BLaER1 treated with 17β-estradiol and CSF1 and Interleukin-3, amounts not matched to agents 10 nM and 100 nM (cell line): ENCODE data around the gene UACA.
"Not testable (repeated sequence)": the region's sequence is repeated elsewhere in the genome, so short reads cannot be mapped to it uniquely, and the experiment has no call there.

Source experiments
- H3K27ac ChIP-seq, 11 experiments: shearing (Covaris generic); formaldehyde crosslinking; 2 replicates each; pipeline ENCODE4 v1.8.1; 2022
- H3K27me3 ChIP-seq, 11 experiments: shearing (Covaris generic); formaldehyde crosslinking; 2 replicates each; pipeline ENCODE4 v1.8.1; 2022
- H3K36me3 ChIP-seq, 11 experiments: shearing (Covaris generic); formaldehyde crosslinking; 2 replicates each; pipeline ENCODE4 v1.8.1; 2022
- H3K4me1 ChIP-seq, 10 experiments: shearing (Covaris generic); formaldehyde crosslinking; 2 replicates each; pipeline ENCODE4 v1.8.1; 2022
- H3K4me2 ChIP-seq, 11 experiments: shearing (Covaris generic); formaldehyde crosslinking; 2 replicates each; pipeline ENCODE4 v1.8.1; 2022
- H3K4me3 ChIP-seq, 10 experiments: shearing (Covaris generic); formaldehyde crosslinking; 2 replicates each; pipeline ENCODE4 v1.8.1; 2022
- H3K9ac ChIP-seq, 11 experiments: shearing (Covaris generic); formaldehyde crosslinking; 2 replicates each; pipeline ENCODE4 v1.8.1; 2022
- H3K9me3 ChIP-seq, 11 experiments: shearing (Covaris generic); formaldehyde crosslinking; replicated peaks in 1 of 11; 2 replicates each; pipeline ENCODE4 v1.8.1; 2022
- H4K20me1 ChIP-seq, 11 experiments: shearing (Covaris generic); formaldehyde crosslinking; 2 replicates each; pipeline ENCODE4 v1.8.1; 2022
- Cebpa-rat ChIP-seq, 11 experiments: shearing (Covaris generic); IDR thresholded peaks; 2 replicates each; pipeline ENCODE4 v1.8.1; 2022

Gene UACA

DNA sequence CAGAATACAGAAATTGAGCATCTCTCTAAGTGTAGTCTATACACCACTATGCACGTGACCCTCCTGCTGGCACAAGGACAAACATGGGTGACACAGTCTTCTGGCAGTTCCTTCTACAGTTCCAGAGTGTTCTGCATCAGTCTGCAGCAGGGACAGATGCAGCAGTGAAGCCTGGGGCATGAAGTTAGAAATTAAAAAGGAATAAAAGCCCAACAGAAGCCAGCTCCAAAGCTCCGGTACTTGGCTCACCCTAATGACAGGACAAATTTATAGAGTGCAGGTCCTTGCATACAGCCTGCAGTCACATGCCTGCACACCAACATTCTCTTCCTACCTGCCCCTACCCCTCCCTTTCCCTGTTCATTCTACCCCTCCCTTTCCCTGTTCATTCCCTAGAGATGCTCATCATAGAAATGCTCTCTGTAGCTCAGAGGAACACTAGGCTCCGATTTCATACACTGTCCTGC lies 15.0 kb downstream of the UACA start:
- no peak overlapping the region for H3K4me3 ChIP-seq
- no peak overlapping the region for H3K4me2 ChIP-seq
- peaks cover 7 to 23% (median 11%) of the 10 kb centered on the region in 10 experiments; a peak in 19 of 20 replicates for H3K4me1 ChIP-seq
- H3K36me3 ChIP-seq: no peaks in the 10 kb centered on the region
- no peak overlapping the region for H3K9ac ChIP-seq
- no peaks in the 10 kb centered on the region for H3K27me3 ChIP-seq
- no peaks in the 10 kb centered on the region for H4K20me1 ChIP-seq
- TF ChIP-seq Cebpa-rat (IDR thresholded peaks at IDR 0.05): no peak
- H3K9me3 ChIP-seq: no peaks in the 10 kb centered on the region
- H3K27ac ChIP-seq: no peak overlapping the region

- peaks cover 2 to 32% (median 13%) of the 10 kb centered on the region in 10 experiments for H3K4me1 ChIP-seq
- not testable (repeated sequence) for H3K36me3 ChIP-seq, H3K4me2 ChIP-seq, H3K9me3 ChIP-seq, H3K27me3 ChIP-seq, H3K9ac ChIP-seq, H3K27ac ChIP-seq, H4K20me1 ChIP-seq, H3K4me3 ChIP-seq
Measured at GRCh38 chr15:70746598-70746997, 16.8 kb downstream of the UACA start.

DNA sequence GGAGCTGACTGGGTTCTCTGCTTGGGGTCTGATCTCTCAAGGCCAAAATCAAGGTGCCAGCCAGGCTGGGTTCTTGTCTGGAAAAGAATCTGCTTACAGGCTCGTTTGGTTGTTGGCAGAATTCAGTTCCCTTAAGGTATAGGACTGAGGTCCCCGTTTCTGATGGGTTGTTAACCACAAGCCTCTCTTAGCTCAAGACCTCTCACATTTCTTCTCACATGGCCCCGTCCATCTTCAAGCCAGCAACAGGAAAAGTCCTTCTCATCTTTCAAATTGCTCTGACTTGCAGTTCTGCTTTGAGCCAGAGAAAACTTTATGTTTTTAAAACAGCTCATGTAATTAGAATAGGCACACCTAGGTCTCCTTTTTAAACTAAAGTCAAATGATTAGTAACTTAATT lies 20.4 kb downstream of the UACA start:
- Histone ChIP-seq H3K4me1 (peaks cover 0 to 39% (median 17%) of the 10 kb centered on the region in 10 experiments; a peak in 15 of 20 replicates), H3K9ac (peak overlapping the region in 1 of 11 experiments; percentile 36; a peak in 1 of 22 replicates), H3K27ac (peak overlapping the region in 4 of 11 experiments; percentile 18 to 60 (median 40); a peak in 7 of 22 replicates), H4K20me1 (no peaks in the 10 kb centered on the region), H3K36me3 (no peaks in the 10 kb centered on the region), H3K27me3 (no peaks in the 10 kb centered on the region), H3K4me2 (peak overlapping the region in 6 of 11 experiments; percentile 10 to 78 (median 56); a peak in 11 of 22 replicates), H3K9me3 (no peaks in the 10 kb centered on the region), H3K4me3 (no peak overlapping the region)
- TF ChIP-seq Cebpa-rat (IDR thresholded peaks at IDR 0.05): no peak

DNA sequence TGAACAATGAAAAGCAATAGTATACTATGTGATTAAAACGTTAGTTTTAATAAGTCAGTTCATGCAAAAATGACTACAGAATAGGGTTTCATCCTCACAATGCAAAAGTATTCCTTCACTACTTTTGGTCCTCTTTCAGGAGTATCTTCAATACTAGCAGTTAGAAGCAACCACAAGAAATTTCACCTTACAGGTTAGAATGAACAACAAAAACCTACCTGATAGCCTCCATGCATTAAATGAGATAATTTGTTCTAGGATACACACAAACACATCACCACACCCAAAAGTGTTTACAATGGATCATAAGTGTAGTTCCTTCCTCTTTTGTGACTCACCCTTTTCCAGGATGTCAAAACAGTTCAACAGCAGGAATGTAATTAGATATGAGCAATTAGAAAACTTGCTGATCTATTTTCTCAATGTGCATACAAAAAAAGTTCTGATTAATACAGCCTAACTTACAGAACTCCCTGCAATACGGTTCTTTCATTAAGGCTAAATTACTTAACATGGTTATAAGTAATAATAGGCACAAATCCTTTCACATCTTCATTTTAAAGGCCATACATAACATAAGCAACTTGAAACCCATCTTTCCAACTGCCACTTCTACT lies 21.6 kb downstream of the UACA start:
- Histone ChIP-seq H3K4me3 (no peak overlapping the region), H3K4me2 (peak overlapping the region in 7 of 11 experiments; percentile 35 to 78 (median 67); a peak in 13 of 22 replicates), H3K27ac (peak overlapping the region in 5 of 11 experiments; percentile 27 to 69 (median 53); a peak in 9 of 22 replicates), H3K36me3 (no peaks in the 10 kb centered on the region), H3K27me3 (no peaks in the 10 kb centered on the region), H3K9ac (peak overlapping the region in 1 of 11 experiments; percentile 37; a peak in 1 of 22 replicates), H3K4me1 (peaks cover 0 to 45% (median 17%) of the 10 kb centered on the region in 10 experiments; a peak in 15 of 20 replicates), H3K9me3 (no peaks in the 10 kb centered on the region), H4K20me1 (no peaks in the 10 kb centered on the region)
- no peak for TF ChIP-seq Cebpa-rat (IDR thresholded peaks at IDR 0.05)

DNA sequence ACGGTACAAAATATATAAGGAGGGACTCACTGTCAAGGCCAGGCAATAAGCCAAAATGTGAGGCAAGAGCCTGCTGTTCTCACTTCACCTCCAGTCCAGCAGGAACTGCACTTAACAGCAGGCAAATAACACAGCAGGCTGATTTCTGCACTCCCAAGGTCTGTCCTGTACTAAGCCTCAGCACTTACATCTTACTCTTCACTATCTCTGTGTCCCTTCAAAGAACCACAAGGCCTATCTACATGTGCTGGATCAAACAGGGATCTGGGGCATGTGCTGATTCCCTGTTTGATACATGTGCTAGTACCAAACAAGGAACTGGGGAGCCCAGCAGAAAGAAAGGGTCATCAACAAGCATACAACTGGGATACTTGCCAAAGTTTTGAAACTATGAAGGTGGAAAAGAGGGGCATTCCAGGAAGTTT lies 22.2 kb downstream of the UACA start:
- peak overlapping the region in 6 of 11 experiments; percentile 49 to 78 (median 68); a peak in 11 of 22 replicates for H3K4me2 ChIP-seq
- no peak overlapping the region for H3K4me3 ChIP-seq

GRCh38 chr15:70735040-70735439 lies 28.3 kb downstream of the UACA start:
- H3K4me3 ChIP-seq, H3K4me1 ChIP-seq, H3K4me2 ChIP-seq, H3K9ac ChIP-seq, H4K20me1 ChIP-seq, H3K27me3 ChIP-seq, H3K9me3 ChIP-seq, H3K27ac ChIP-seq, H3K36me3 ChIP-seq: not testable (repeated sequence)

More for the DNA sequence above, 22.2 kb downstream of the UACA start:
- TF ChIP-seq Cebpa-rat (IDR thresholded peaks at IDR 0.05): no peak
- H3K9me3 ChIP-seq: no peaks in the 10 kb centered on the region
- H4K20me1 ChIP-seq: no peaks in the 10 kb centered on the region
- peak overlapping the region in 2 of 11 experiments; percentile 36 to 52; a peak in 2 of 22 replicates for H3K9ac ChIP-seq
- H3K27ac ChIP-seq: peak overlapping the region in 5 of 11 experiments; percentile 28 to 69 (median 53); a peak in 9 of 22 replicates
- no peaks in the 10 kb centered on the region for H3K27me3 ChIP-seq
- no peaks in the 10 kb centered on the region for H3K36me3 ChIP-seq
- peaks cover 0 to 45% (median 17%) of the 10 kb centered on the region in 10 experiments; a peak in 15 of 20 replicates for H3K4me1 ChIP-seq

DNA sequence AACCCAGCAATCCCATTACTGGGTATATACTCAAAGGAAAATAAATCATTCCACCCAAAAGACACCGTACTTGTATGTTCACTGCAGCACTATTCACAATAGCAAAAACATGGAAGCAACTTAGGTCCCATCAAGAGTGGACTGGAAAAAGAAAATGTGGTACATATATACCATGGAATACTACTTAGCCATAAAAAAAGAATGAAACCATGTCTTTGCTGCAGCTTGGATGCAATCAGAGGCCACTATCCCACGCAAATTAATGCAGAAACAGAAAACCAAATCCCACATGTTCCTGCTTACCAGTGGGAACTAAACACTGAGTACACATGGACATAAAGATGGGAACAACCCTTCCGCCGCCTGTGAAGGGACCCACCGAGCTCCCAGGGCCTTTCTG lies 34.2 kb downstream of the UACA start:
- no peak for TF ChIP-seq Cebpa-rat (IDR thresholded peaks at IDR 0.05)
- H3K27me3 ChIP-seq: no peaks in the 10 kb centered on the region
- H4K20me1 ChIP-seq: no peaks in the 10 kb centered on the region
- peaks cover 0 to 8% (median 6%) of the 10 kb centered on the region in 11 experiments; a peak in 15 of 22 replicates for H3K9me3 ChIP-seq
- no peak overlapping the region for H3K4me3 ChIP-seq
- no peak overlapping the region for H3K27ac ChIP-seq
- H3K9ac ChIP-seq: no peak overlapping the region
- no peaks in the 10 kb centered on the region for H3K36me3 ChIP-seq
- H3K4me1 ChIP-seq: peaks cover 0 to 5% (median 0%) of the 10 kb centered on the region in 10 experiments; a peak in 1 of 20 replicates
- no peak overlapping the region for H3K4me2 ChIP-seq

- Histone ChIP-seq H3K4me3 (no peak overlapping the region), H3K36me3 (no peaks in the 10 kb centered on the region), H4K20me1 (no peaks in the 10 kb centered on the region), H3K27me3 (no peaks in the 10 kb centered on the region), H3K9ac (no peak overlapping the region), H3K27ac (no peak overlapping the region), H3K4me1 (peaks cover 0 to 5% (median 0%) of the 10 kb centered on the region in 10 experiments; a peak in 1 of 20 replicates), H3K9me3 (peaks cover 0 to 8% (median 6%) of the 10 kb centered on the region in 11 experiments; a peak in 15 of 22 replicates), H3K4me2 (no peak overlapping the region)
- TF ChIP-seq Cebpa-rat (IDR thresholded peaks at IDR 0.05): no peak
Measured at GRCh38 chr15:70726753-70727152, 36.6 kb downstream of the UACA start.

DNA sequence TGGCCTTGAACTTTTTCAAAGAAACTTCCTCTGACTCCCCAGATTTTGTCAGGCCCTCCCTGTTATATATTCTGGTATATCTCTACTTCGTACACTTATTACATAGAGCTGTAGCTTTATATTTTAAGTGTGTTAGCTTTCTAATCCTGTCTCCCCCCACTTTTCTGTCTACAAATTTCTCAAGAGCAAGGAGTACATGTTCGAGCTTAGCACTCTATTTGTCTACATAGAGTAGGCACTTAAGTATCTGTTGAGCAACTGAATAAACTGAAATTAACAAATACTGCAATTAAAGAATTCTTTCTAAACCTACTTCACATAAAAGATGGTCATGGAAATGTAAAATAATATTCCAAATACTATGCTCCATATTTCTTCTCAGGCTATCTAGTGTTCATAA lies 39.4 kb downstream of the UACA start:
- H4K20me1 ChIP-seq: no peaks in the 10 kb centered on the region
- TF ChIP-seq Cebpa-rat (IDR thresholded peaks at IDR 0.05): no peak
- H3K4me2 ChIP-seq: no peak overlapping the region
- H3K27ac ChIP-seq: no peak overlapping the region
- no peaks in the 10 kb centered on the region for H3K27me3 ChIP-seq
- H3K9me3 ChIP-seq: peaks cover 0 to 1% (median 0%) of the 10 kb centered on the region in 11 experiments; a peak in 5 of 22 replicates
- no peaks in the 10 kb centered on the region for H3K36me3 ChIP-seq
- no peak overlapping the region for H3K4me3 ChIP-seq
- H3K9ac ChIP-seq: no peak overlapping the region
- H3K4me1 ChIP-seq: peaks cover 0 to 5% (median 0%) of the 10 kb centered on the region in 10 experiments; a peak in 1 of 20 replicates

GRCh38 chr15:70723122-70723422 lies 40.3 kb downstream of the UACA start:
- no peaks in the 10 kb centered on the region for H3K36me3 ChIP-seq
- no peak overlapping the region for H3K4me3 ChIP-seq
- H3K4me1 ChIP-seq: peaks cover 0 to 5% (median 0%) of the 10 kb centered on the region in 10 experiments; a peak in 1 of 20 replicates
- no peaks in the 10 kb centered on the region for H4K20me1 ChIP-seq
- H3K27ac ChIP-seq: no peak overlapping the region
- H3K9me3 ChIP-seq: no peaks in the 10 kb centered on the region
- no peak overlapping the region for H3K9ac ChIP-seq
- H3K27me3 ChIP-seq: no peaks in the 10 kb centered on the region
- no peak overlapping the region for H3K4me2 ChIP-seq
- no peak for TF ChIP-seq Cebpa-rat (IDR thresholded peaks at IDR 0.05)
